Activated CD8-positive, alpha-beta T cell treated with anti-CD3 and anti-CD28 coated beads, Interleukin-2, amount 10 ng/mL, durations not matched to agents 7 days and 5 days (primary cell): ENCODE results near the gene A2ML1. TPM values are rescaled to one million over a fixed set of nuclear protein-coding genes. Genes with fewer than 3 reads are reported as not detected.
"Not testable (repeated sequence)": the region's sequence is repeated elsewhere in the genome, so short reads cannot be mapped to it uniquely, and the experiment has no call there.

Experiments
- ATAC-seq: fragments of 150-1000 bp; cut with Tn5 transposase; one replicate; pipeline ENCODE4 v1.10.0; 2021; ENCODE audit warnings: moderate library complexity
- CTCF ChIA-PET: fragments of 350-600 bp; sonication (Branson Sonifier 250); formaldehyde crosslinking; loops from one replicate; lab custom pipeline; 2021; ENCODE audit warnings: antibody characterized with exemption; lab: Charles Lee
- POLR2A ChIA-PET: fragments of 350-600 bp; sonication (Branson Sonifier 250); formaldehyde crosslinking; loops from one replicate; lab custom pipeline; 2021; ENCODE audit warnings: antibody characterized with exemption; lab: Charles Lee
- DNase-seq: peaks from one replicate; pipeline ENCODE4 v3.0.0-alpha.2; 2020
- H3K27ac Mint-ChIP-seq: one replicate; pipeline ENCODE4 v1.8.0; 2021; ENCODE audit warnings: mild to moderate bottlenecking, mixed read lengths
- H3K27me3 Mint-ChIP-seq: one replicate; pipeline ENCODE4 v1.8.0; 2021; ENCODE audit warnings: low read depth, mixed read lengths
- H3K36me3 Mint-ChIP-seq: one replicate; pipeline ENCODE4 v1.8.0; 2021; ENCODE audit warnings: low read depth, mixed read lengths
- H3K4me1 Mint-ChIP-seq: one replicate; pipeline ENCODE4 v1.8.0; 2021; ENCODE audit warnings: low read depth, mixed read lengths
- H3K4me3 Mint-ChIP-seq: one replicate; pipeline ENCODE4 v1.8.0; 2021; ENCODE audit warnings: mild to moderate bottlenecking, mixed read lengths
- H3K9me3 Mint-ChIP-seq: one replicate; pipeline ENCODE4 v1.8.0; 2022; ENCODE audit warnings: mixed read lengths; ENCODE audit not compliant: insufficient read depth
- total RNA-seq, 2 experiments: library from RNA; stranded (reverse); gene quantifications; one replicate each; pipeline ENCODE4 v1.2.3, GENCODE V29; 2021

The A2ML1 gene
- not detected for total RNA-seq

GRCh38 chr12:8822298-8822697, at the start of gene A2ML1:
A2ML1 (plus strand) TSS chr12:8822621; CDS start chr12:8822652, 31 bp downstream.
- H3K27me3 Mint-ChIP-seq = peaks cover 4% of the 10 kb centered on the region
- ATAC-seq (no peak), DNase-seq (no peak)
- no peaks in the 10 kb centered on the region for H3K4me1 Mint-ChIP-seq
- no peak within 1 kb of the TSS for H3K27ac Mint-ChIP-seq
- ChIA-PET CTCF (interaction anchor here (1.0 to 1.5 kb wide), 2 partner anchors 38 to 278 kb away, joined by 3 read pairs; no protein-coding TSS in a partner anchor), POLR2A (no interaction called here)
- no peaks in the 10 kb centered on the region for H3K9me3 Mint-ChIP-seq
- no peak within 1 kb of the TSS for H3K4me3 Mint-ChIP-seq
- no peaks in the 10 kb centered on the region for H3K36me3 Mint-ChIP-seq

- Mint-ChIP-seq H3K36me3 (no peaks in the 10 kb centered on the region), H3K4me3 (no peak overlapping the region), H3K4me1 (no peaks in the 10 kb centered on the region), H3K9me3 (no peaks in the 10 kb centered on the region), H3K27ac (no peak overlapping the region), H3K27me3 (no peaks in the 10 kb centered on the region)
- DNase-seq (no peak), ATAC-seq (no peak)
- ChIA-PET CTCF (no interaction called here), POLR2A (no interaction called here)
Measured at GRCh38 chr12:8773461-8773860, 49.0 kb upstream of the A2ML1 start.

GRCh38 chr12:8779281-8779680, 43.1 kb upstream of the A2ML1 start:
- H3K4me1 Mint-ChIP-seq = no peaks in the 10 kb centered on the region
- no peak overlapping the region for H3K27ac Mint-ChIP-seq
- CTCF ChIA-PET = interaction anchor here (0.7 to 1.3 kb wide), 3 partner anchors 111 to 259 kb away, joined by 3 to 4 read pairs (median 3); no protein-coding TSS in a partner anchor
- POLR2A ChIA-PET = no interaction called here
- no peaks in the 10 kb centered on the region for H3K27me3 Mint-ChIP-seq
- no peak overlapping the region for H3K4me3 Mint-ChIP-seq
- ATAC-seq = no peak
- no peaks in the 10 kb centered on the region for H3K36me3 Mint-ChIP-seq
- no peak for DNase-seq
- no peaks in the 10 kb centered on the region for H3K9me3 Mint-ChIP-seq

DNA sequence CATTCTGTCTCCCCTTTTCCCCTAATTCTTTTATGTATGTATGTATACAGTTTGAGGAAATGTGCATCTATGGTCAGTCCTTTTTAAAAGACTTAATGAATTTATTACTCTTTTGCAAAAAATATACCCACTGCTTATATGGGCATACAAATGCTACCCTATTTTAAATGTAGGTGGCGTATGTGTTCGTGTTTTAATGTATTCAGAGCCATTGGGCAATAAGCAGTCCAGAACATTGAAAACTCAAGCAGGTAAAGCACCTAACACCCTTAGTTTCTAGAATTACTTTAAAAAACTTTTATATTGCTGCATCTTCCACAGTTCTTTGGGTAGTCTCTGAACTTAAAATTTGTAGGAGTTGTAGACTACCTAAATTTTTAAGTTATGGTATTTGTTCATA, 42.6 kb upstream of the A2ML1 start:
- ChIA-PET CTCF (interaction anchor here (0.9 to 1.3 kb wide), 3 partner anchors 81 to 259 kb away, joined by 3 to 4 read pairs (median 3); no protein-coding TSS in a partner anchor), POLR2A (no interaction called here)
- no peaks in the 10 kb centered on the region for H3K4me1 Mint-ChIP-seq
- H3K4me3 Mint-ChIP-seq = no peak overlapping the region
- H3K36me3 Mint-ChIP-seq = no peaks in the 10 kb centered on the region
- no peaks in the 10 kb centered on the region for H3K27me3 Mint-ChIP-seq
- H3K27ac Mint-ChIP-seq = no peak overlapping the region
- ATAC-seq (no peak), DNase-seq (no peak)
- no peaks in the 10 kb centered on the region for H3K9me3 Mint-ChIP-seq

DNA sequence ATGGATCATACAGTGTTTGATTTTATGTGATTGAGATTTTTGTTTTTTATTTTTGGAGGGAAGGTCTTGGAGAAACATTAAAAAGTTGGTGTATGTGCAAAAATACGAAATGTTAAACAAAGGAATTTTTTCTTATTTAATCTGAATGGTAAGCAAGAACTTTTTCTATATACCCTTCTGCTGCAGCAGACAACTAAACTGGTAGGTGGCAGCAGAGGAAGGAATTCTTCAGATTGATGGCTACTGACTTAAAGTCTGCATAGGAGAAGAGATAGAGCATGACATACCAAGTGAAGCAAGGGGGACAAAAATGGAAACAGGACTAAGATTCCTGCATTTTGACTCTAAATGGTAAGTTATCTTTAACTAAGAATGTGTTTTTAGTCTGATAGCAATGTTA, 42.0 kb upstream of the A2ML1 start:
- Mint-ChIP-seq H3K4me1 (no peaks in the 10 kb centered on the region), H3K4me3 (no peak overlapping the region), H3K27me3 (no peaks in the 10 kb centered on the region), H3K36me3 (no peaks in the 10 kb centered on the region), H3K9me3 (no peaks in the 10 kb centered on the region), H3K27ac (no peak overlapping the region)
- ChIA-PET CTCF (interaction anchor here (0.9 to 1.3 kb wide), 2 partner anchors 80 to 258 kb away, joined by 3 read pairs; no protein-coding TSS in a partner anchor), POLR2A (no interaction called here)
- no peak for ATAC-seq
- no peak for DNase-seq

DNA sequence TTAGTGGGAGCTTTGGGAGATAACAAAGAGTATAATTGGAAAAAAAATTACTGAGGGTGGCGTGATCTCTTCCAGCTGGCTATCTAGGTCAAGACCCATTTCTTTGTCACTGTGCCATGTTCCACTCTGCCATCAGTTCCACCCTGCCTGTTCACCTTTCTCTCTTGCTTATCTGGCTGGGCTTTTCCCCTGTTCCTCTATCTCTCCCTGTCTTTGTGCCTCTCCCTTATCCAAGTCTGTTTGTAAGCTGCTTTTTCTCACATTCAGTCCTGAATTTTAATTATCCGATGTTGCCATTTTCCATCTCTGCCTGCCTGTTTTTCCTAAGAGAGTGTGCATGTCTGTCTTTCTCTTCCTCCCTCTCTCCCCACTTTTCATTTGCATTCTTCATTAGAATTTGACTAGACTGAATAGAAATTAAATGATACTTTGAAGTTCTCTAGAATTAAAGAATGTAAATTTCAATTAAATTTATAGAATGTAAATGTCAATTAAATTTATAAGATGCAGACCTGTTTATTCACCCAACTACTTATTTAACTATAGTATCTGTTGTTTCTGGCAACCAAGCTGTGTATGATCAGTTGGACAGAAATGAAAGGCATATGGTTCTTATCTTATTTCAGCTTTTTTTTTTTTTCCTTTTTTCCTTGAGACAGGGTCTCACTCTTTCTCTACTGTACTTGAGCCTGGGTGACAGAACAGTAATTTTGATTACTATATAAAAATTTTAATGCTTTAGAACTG, 40.9 kb upstream of the A2ML1 start:
- Mint-ChIP-seq H3K27me3 (no peaks in the 10 kb centered on the region), H3K4me1 (no peaks in the 10 kb centered on the region)
- POLR2A ChIA-PET = no interaction called here

GRCh38 chr12:8784290-8784888, 38.0 kb upstream of the A2ML1 start:
- Mint-ChIP-seq H3K27ac (no peak overlapping the region), H3K4me3 (no peak overlapping the region), H3K27me3 (no peaks in the 10 kb centered on the region), H3K4me1 (no peaks in the 10 kb centered on the region), H3K36me3 (no peaks in the 10 kb centered on the region), H3K9me3 (no peaks in the 10 kb centered on the region)
- ChIA-PET POLR2A (no interaction called here), CTCF (interaction anchor here (1.6 kb wide), 1 partner anchor 165 kb away, joined by 3 read pairs; the partner anchor contains the start of gene M6PR)
- DNase-seq = no peak
- no peak for ATAC-seq

More for the DNA sequence above, 40.9 kb upstream of the A2ML1 start:
- ATAC-seq (no peak), DNase-seq (no peak)
- no peak overlapping the region for H3K27ac Mint-ChIP-seq
- CTCF ChIA-PET = no interaction called here
- H3K4me3 Mint-ChIP-seq = no peak overlapping the region
- no peaks in the 10 kb centered on the region for H3K9me3 Mint-ChIP-seq
- H3K36me3 Mint-ChIP-seq = no peaks in the 10 kb centered on the region

GRCh38 chr12:8785499-8785898, 36.9 kb upstream of the A2ML1 start:
- ChIA-PET POLR2A (no interaction called here), CTCF (interaction anchor here (1.6 kb wide), 1 partner anchor 164 kb away, joined by 3 read pairs; the partner anchor contains the start of gene M6PR)
- no peak for DNase-seq
- Mint-ChIP-seq H3K4me3 (no peak overlapping the region), H3K4me1 (no peaks in the 10 kb centered on the region), H3K27ac (no peak overlapping the region), H3K36me3 (no peaks in the 10 kb centered on the region), H3K9me3 (no peaks in the 10 kb centered on the region), H3K27me3 (no peaks in the 10 kb centered on the region)
- no peak for ATAC-seq

- H3K27me3 Mint-ChIP-seq, CTCF ChIA-PET, H3K4me3 Mint-ChIP-seq, DNase-seq, H3K27ac Mint-ChIP-seq, H3K9me3 Mint-ChIP-seq, POLR2A ChIA-PET, H3K4me1 Mint-ChIP-seq, H3K36me3 Mint-ChIP-seq, ATAC-seq: not testable (repeated sequence)
Measured at GRCh38 chr12:8787206-8787605, 35.2 kb upstream of the A2ML1 start.

- CTCF ChIA-PET, H3K4me1 Mint-ChIP-seq, H3K9me3 Mint-ChIP-seq, DNase-seq, H3K27me3 Mint-ChIP-seq, ATAC-seq, POLR2A ChIA-PET, H3K36me3 Mint-ChIP-seq: not testable (repeated sequence)
- Mint-ChIP-seq H3K27ac (peak overlapping the region; percentile 55), H3K4me3 (peak overlapping the region; percentile 67)
Measured at GRCh38 chr12:8788706-8789105, 33.7 kb upstream of the A2ML1 start.

- ATAC-seq, H3K36me3 Mint-ChIP-seq, H3K9me3 Mint-ChIP-seq, POLR2A ChIA-PET, H3K27me3 Mint-ChIP-seq, CTCF ChIA-PET, DNase-seq, H3K27ac Mint-ChIP-seq, H3K4me1 Mint-ChIP-seq: not testable (repeated sequence)
- H3K4me3 Mint-ChIP-seq = peak overlapping the region; percentile 67
Measured at GRCh38 chr12:8789341-8790013, 32.9 kb upstream of the A2ML1 start.

DNA sequence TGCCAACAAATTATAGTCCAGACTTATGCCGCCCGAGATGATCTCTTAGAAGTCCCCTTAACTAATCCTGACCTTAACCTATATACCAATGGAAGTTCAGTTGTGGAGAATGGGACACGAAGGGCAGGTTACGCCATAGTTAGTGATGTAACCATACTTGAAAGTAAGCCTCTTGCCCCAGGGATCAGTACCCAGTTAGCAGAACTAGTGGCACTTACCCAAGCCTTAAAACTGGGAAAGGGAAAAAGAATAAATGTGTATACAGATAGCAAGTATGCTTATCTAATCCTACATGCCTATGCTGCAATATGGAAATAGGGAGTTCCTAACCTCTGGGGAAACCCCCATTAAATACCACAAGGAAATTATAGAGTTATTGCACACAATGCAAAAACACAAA, 29.2 kb upstream of the A2ML1 start:
- H3K9me3 Mint-ChIP-seq, ATAC-seq, H3K4me1 Mint-ChIP-seq, H3K27ac Mint-ChIP-seq, H3K27me3 Mint-ChIP-seq, H3K36me3 Mint-ChIP-seq, DNase-seq, H3K4me3 Mint-ChIP-seq, CTCF ChIA-PET: not testable (repeated sequence)
- POLR2A ChIA-PET = interaction anchor here (0.6 kb wide), 1 partner anchor 19 kb away, joined by 4 read pairs; no protein-coding TSS in a partner anchor
